GM21423 (cell line): ENCODE data around the gene OR5K2.
A peak's percentile ranks its signal among the peaks of the same experiment; 100 is the strongest.

Source experiments
- ATAC-seq: cut with Tn5 transposase; IDR thresholded peaks from one replicate; pipeline ENCODE4 v1.9.1; 2021; ENCODE audit warnings: mild to moderate bottlenecking, moderate library complexity; ENCODE audit not compliant: unreplicated experiment

OR5K2 gene

GRCh38 chr3:98521897-98522543, 24.5 kb downstream of the OR5K2 start:
- peak; percentile 37 for ATAC-seq

- peak; percentile 89 for ATAC-seq
Observed at GRCh38 chr3:98522544-98523281, 25.2 kb downstream of the OR5K2 start, which contains the start of gene CLDND1. CLDND1 (minus strand) TSS chr3:98522902; CDS start chr3:98521424, 1,478 bp downstream.

DNA sequence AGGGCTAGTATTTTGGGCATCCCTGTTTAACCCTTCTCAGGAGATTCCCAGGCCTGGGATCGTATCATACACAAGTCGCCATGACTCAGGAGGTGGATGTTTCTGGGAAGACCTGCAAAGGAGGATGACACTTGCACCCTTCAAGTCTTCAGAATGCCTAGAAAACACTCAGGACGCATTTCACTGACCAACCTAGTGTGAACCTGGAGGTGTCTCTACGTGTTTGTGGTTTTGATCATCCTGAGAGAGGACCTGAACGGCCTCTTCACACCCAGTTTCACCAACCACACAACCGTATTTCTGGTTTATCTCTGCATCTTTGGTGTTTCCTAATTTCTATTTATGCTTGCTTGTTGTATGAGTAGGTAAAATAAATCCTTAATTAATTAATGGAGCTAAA, 28.0 kb downstream of the OR5K2 start:
- no peak for ATAC-seq

- ATAC-seq: no peak
Observed at GRCh38 chr3:98528474-98529346, 31.2 kb downstream of the OR5K2 start.

DNA sequence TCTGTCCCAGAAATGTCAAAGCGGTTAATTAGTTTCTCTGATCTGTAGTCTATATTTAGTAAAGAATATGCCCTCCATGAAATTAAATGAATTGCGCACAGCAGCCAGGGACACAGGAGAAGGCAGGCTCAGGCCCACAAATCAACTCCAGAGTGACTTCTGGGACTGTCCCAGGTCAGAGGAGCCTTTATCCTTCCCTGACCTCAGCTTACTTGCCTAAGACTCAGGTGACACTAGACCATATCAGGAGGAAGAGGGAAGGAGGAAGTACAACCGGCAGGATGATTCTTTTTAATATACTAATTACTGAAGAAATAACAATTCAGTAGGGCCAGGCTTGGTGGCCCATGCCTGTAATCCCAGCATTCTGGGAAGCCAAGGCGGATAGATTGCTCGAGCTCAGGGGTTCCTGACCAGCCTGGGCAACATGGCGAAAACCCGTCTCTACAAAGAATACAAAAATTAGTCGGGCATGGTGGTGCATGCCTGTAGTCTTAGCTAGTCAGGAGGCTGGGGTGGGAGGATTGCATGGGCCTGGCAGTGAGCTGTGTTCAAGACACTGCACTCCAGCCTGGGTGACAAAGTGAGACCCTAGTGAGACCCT, 32.5 kb downstream of the OR5K2 start:
- no peak for ATAC-seq

DNA sequence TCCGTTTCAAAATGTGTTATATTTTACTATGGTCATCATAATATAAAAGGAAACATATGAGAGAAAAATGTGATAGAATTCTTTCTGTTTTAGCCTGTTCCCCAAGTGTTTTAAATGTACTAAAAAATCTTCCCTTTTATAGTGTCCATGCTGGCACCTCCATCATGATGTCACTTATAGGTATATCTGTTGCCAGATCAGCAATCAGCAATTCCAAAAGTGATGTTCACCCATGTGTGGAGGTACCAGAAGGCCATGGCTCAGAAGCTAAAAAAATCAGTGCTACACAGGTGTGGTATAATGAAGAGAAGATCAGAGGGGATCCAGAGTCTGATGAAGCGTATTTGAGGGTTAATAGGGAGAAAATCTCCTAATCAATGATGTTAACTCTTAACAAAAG, 33.2 kb downstream of the OR5K2 start:
- ATAC-seq: no peak

- no peak for ATAC-seq
Observed at GRCh38 chr3:98531622-98532274, 34.3 kb downstream of the OR5K2 start, which contains the start of gene GPR15. GPR15 (plus strand) TSS chr3:98531978; CDS start chr3:98532034, 56 bp downstream.

DNA sequence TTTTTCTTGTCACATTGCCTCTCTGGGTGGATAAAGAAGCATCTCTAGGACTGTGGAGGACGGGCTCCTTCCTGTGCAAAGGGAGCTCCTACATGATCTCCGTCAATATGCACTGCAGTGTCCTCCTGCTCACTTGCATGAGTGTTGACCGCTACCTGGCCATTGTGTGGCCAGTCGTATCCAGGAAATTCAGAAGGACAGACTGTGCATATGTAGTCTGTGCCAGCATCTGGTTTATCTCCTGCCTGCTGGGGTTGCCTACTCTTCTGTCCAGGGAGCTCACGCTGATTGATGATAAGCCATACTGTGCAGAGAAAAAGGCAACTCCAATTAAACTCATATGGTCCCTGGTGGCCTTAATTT, 34.8 kb downstream of the OR5K2 start:
- no peak for ATAC-seq

DNA sequence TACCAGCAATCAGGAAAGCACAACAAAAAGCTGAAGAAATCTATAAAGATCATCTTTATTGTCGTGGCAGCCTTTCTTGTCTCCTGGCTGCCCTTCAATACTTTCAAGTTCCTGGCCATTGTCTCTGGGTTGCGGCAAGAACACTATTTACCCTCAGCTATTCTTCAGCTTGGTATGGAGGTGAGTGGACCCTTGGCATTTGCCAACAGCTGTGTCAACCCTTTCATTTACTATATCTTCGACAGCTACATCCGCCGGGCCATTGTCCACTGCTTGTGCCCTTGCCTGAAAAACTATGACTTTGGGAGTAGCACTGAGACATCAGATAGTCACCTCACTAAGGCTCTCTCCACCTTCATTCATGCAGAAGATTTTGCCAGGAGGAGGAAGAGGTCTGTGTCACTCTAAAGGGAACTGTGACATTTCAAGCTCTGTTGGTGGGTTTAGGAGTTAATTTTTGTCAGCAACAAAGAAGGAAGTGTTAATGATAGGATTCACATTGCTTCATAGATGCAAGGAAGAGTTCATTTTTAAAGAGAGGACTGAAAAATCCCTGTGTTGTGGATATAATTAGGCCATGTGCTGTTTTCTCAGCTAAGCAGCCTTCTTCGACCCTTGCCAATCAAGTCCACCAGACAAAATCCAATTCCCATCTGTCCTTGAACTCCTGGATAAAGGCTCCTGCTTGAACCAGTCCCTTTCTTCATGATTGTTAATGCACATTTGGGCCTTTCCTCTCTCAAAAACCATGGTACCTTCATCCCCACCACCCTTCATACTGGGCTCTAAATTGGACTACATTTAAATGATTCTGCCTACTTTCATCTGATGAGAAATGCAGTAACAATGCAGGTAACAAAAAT, 35.5 kb downstream of the OR5K2 start:
- ATAC-seq: no peak

GRCh38 chr3:98534168-98534567, 36.7 kb downstream of the OR5K2 start:
- ATAC-seq: no peak

DNA sequence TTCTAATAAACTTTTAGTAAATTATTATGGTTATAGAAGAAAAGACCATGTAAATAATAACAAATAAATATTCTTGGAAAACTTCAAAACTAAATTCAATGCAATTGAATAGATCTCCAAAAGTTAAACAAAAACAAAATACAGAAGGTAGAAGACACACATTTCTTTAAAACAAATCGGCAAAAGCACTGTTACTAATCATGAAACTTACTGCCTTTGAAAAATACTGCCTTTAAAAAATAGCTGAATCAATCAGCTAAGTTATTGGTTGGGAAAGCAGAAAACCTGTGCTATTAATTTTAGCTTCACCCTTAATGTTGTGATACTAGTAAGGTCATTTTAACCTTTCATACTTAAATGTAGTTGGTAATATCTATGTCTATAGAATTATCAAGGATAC, 37.3 kb downstream of the OR5K2 start:
- ATAC-seq: no peak

DNA sequence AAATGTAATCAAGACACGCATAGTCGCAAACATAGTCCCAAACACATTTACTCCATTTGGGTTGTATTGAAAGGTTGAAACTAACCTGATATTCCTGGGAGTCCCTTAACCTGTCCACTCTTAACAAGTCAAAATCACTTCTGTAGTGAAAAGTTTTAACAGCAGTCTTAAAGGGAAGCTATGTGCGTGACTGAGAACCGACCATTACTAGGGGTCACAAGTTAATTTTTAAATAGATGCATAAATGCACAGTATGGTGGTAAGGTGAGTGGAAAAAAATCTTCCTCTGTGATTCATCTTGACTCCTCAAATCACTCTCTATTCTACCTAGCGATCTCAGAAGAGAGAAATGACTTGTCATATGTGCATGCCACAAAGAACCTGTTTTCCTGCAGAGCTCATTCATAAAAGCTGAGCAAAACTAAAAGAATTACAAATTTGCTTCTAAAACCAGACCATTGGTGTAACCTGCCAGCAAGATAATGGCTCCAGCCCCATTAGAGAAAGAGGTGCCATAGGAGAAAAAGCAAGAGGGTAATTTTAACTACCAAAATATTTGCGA, 39.1 kb downstream of the OR5K2 start:
- ATAC-seq: peak; percentile 71

GRCh38 chr3:98540346-98540745, 42.9 kb downstream of the OR5K2 start:
- peak; percentile 41 for ATAC-seq

DNA sequence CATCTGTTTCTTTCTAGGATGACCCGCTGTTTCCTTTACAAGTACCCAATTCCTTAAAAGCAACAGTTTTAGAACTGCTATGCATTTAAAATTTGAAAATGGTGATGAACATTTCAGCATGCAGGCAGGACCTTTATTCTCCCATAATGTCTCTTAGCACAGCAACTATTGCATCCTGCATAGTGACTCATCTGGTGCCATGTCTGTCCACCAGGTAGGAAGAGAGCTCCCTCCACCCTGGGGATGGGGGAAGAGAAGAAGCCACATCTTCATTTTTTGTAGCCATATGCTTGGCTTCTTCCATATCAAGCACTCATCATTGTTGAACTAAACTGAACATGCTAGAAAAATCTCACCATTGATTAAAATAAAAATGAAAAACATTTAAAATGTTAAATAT, 44.2 kb downstream of the OR5K2 start:
- no peak for ATAC-seq

DNA sequence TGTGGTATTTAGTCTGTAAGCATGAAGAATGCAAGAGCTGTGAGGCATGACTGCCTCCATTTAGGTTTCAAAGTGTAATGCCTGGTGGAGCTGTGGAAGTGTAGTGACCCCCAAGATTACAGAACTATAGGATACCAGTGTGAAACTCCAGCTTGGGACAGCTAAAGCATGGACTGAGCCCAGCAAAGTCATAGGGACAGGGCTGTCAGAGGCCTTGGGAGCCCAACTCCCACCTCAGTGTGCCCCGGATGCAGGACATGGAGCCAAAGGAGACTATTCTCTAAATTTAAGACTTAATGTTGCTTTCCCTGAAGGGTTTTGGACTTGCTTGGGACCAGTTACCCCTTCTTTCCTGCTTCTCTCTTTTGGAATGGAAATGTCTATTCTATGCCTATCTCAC, 45.1 kb downstream of the OR5K2 start:
- no peak for ATAC-seq

GRCh38 chr3:98545940-98546339, 48.5 kb downstream of the OR5K2 start:
- peak; percentile 60 for ATAC-seq
